ENCODE data around the gene UGT1A4. TPM values are rescaled to one million over a fixed set of nuclear protein-coding genes. Genes with fewer than 3 reads are reported as not detected.

The UGT1A4 gene
- total RNA-seq, 1 donor from 2014 or later = not detected

GRCh38 chr2:233795735-233796171 is 77.2 kb downstream of the UGT1A4 start:
- DNase-seq (ENCODE audit: low spot score in 2 of 2, unreplicated experiment in 2 of 2) = peak; percentile 7 to 33
- Mint-ChIP-seq H3K4me1 (no peaks in the 10 kb centered on the region), H3K27ac (no peak overlapping the region), H3K4me3 (no peak overlapping the region), H3K27me3 (ENCODE audit: low read depth) (peaks cover 8% of the 10 kb centered on the region), H3K9me3 (peaks cover 6% of the 10 kb centered on the region), H3K36me3 (no peaks in the 10 kb centered on the region)
- TF ChIP-seq, protein P1, sequence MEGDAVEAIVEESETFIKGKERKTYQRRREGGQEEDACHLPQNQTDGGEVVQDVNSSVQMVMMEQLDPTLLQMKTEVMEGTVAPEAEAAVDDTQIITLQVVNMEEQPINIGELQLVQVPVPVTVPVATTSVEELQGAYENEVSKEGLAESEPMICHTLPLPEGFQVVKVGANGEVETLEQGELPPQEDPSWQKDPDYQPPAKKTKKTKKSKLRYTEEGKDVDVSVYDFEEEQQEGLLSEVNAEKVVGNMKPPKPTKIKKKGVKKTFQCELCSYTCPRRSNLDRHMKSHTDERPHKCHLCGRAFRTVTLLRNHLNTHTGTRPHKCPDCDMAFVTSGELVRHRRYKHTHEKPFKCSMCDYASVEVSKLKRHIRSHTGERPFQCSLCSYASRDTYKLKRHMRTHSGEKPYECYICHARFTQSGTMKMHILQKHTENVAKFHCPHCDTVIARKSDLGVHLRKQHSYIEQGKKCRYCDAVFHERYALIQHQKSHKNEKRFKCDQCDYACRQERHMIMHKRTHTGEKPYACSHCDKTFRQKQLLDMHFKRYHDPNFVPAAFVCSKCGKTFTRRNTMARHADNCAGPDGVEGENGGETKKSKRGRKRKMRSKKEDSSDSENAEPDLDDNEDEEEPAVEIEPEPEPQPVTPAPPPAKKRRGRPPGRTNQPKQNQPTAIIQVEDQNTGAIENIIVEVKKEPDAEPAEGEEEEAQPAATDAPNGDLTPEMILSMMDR (IDR thresholded peaks at IDR 0.05; ENCODE audit: unreplicated experiment) = no peak

DNA sequence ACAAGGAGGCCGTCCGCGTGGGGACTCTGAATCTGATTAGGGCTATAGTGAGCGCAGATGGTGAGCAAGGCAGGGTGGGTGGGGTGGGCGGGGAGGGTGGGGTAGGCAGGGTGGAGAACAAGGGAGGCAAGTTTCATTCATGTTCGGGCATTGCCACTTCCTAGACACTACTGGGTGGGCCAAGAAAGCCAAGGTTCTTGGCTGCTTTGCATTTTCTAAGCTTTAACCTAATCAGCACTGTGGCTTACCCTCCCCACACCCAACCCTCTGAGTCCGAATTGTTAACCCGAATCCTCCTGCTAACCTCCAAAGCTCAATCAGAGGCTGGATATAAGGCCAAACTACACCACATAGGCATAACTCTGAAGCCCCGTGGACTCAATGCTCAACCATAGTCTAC is 77.7 kb downstream of the UGT1A4 start:
- TF ChIP-seq, protein P1 (IDR thresholded peaks at IDR 0.05; ENCODE audit: unreplicated experiment) = no peak
- Mint-ChIP-seq H3K27me3 (ENCODE audit: low read depth) (peaks cover 4% of the 10 kb centered on the region), H3K4me3 (no peak overlapping the region), H3K36me3 (no peaks in the 10 kb centered on the region), H3K9me3 (peaks cover 6% of the 10 kb centered on the region), H3K27ac (no peak overlapping the region), H3K4me1 (no peaks in the 10 kb centered on the region)
- no peak for DNase-seq (ENCODE audit: low spot score in 2 of 2, unreplicated experiment in 2 of 2)

- H3K27me3 Mint-ChIP-seq (ENCODE audit: low read depth) = peaks cover 8% of the 10 kb centered on the region
- no peaks in the 10 kb centered on the region for H3K36me3 Mint-ChIP-seq
- H3K4me3 Mint-ChIP-seq = no peak overlapping the region
- TF ChIP-seq, protein P1 (IDR thresholded peaks at IDR 0.05; ENCODE audit: unreplicated experiment) = no peak
- no peaks in the 10 kb centered on the region for H3K4me1 Mint-ChIP-seq
- no peak overlapping the region for H3K27ac Mint-ChIP-seq
- peaks cover 6% of the 10 kb centered on the region for H3K9me3 Mint-ChIP-seq
- peak in 1 of 2 experiments; percentile 5 for DNase-seq (ENCODE audit: low spot score in 2 of 2, unreplicated experiment in 2 of 2)
Measured at GRCh38 chr2:233798335-233799086, 80.0 kb downstream of the UGT1A4 start.

- no peak for DNase-seq (ENCODE audit: low spot score in 2 of 2, unreplicated experiment in 2 of 2)
- Mint-ChIP-seq H3K27ac (no peak overlapping the region), H3K27me3 (ENCODE audit: low read depth) (peaks cover 14% of the 10 kb centered on the region), H3K4me1 (no peaks in the 10 kb centered on the region), H3K36me3 (no peaks in the 10 kb centered on the region), H3K4me3 (no peak overlapping the region), H3K9me3 (peaks cover 6% of the 10 kb centered on the region)
- TF ChIP-seq, protein P1 (IDR thresholded peaks at IDR 0.05; ENCODE audit: unreplicated experiment) = no peak
Measured at GRCh38 chr2:233799087-233799665, 80.6 kb downstream of the UGT1A4 start.

DNA sequence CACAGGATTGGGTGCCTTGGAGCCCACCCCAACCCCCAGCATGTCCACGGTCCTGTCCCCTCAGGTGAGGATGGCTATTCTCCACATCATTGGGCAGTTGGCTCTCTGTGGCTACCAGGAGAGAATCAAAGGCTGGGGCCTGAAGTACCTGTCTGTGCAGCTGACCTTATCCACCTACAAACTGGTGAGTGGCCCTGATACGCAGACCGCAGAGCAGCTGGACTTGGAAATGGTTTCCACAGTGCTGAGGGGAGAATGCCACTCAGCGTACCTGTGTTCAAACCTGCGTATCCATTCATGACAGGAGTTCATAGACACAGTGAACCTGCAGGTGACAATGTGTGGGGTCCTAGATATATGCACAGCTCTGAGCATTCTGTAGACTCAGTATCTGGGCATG is 81.2 kb downstream of the UGT1A4 start:
- no peaks in the 10 kb centered on the region for H3K4me1 Mint-ChIP-seq
- H3K9me3 Mint-ChIP-seq = peaks cover 6% of the 10 kb centered on the region
- H3K27me3 Mint-ChIP-seq (ENCODE audit: low read depth) = peaks cover 18% of the 10 kb centered on the region
- H3K4me3 Mint-ChIP-seq = no peak overlapping the region
- H3K27ac Mint-ChIP-seq = no peak overlapping the region
- DNase-seq (ENCODE audit: low spot score in 2 of 2, unreplicated experiment in 2 of 2) = no peak
- TF ChIP-seq, protein P1 (IDR thresholded peaks at IDR 0.05; ENCODE audit: unreplicated experiment) = no peak
- no peaks in the 10 kb centered on the region for H3K36me3 Mint-ChIP-seq

Measured in mesothelial cell of epicardium (in vitro differentiated cells).